IMR-90 (cell line): ENCODE measurements around the gene PSMB2. TPM values are rescaled to one million over a fixed set of nuclear protein-coding genes. Genes with fewer than 3 reads are reported as not detected.

Source experiments
- ATAC-seq: fragments of 200-7000 bp; cut with Tn5 transposase; 2 replicates; pipeline ENCODE4 v1.9.1; 2020; ENCODE audit warnings: low read depth, mild to moderate bottlenecking, moderate library complexity
- BruUV-seq: library from RNA; stranded (reverse); fragments of 400-500 nt; replicated peaks from 2 replicates; lab custom pipeline; 2021; lab: Mats Ljungman, UMichigan
- CTCF ChIA-PET: fragments of 300-600 bp; formaldehyde crosslinking; extraction: SDS; loops from one replicate; lab custom pipeline; 2021; ENCODE audit warnings: antibody characterized with exemption; lab: Yijun Ruan, JAX
- POLR2A ChIA-PET: fragments of 300-600 bp; sonication (Branson Sonifier 250); formaldehyde crosslinking; loops from one replicate; lab custom pipeline; 2022; ENCODE audit warnings: antibody characterized with exemption; ENCODE audit not compliant: unreplicated experiment; lab: Charles Lee
- DNase-seq: peaks from one replicate; pipeline ENCODE4 v3.0.0; 2013
- H2AFZ ChIP-seq: replicated peaks from 2 replicates; pipeline ENCODE3; 2013; ENCODE audit warnings: low read length, mild to moderate bottlenecking; ENCODE audit not compliant: poor library complexity
- H2AK5ac ChIP-seq: 2 replicates; pipeline ENCODE4 v1.6.1; 2013; ENCODE audit warnings: low read depth, low read length, inconsistent platforms
- H2AK9ac ChIP-seq: replicated peaks from 2 replicates; pipeline ENCODE3; 2013; ENCODE audit warnings: mild to moderate bottlenecking, low read depth, low read length, moderate library complexity; ENCODE audit not compliant: poor library complexity
- H2BK120ac ChIP-seq: 2 replicates; pipeline ENCODE4 v1.6.1; 2013; ENCODE audit warnings: low read depth, low read length, inconsistent platforms
- H2BK15ac ChIP-seq: 3 replicates; pipeline ENCODE4 v1.6.1; 2013; ENCODE audit warnings: low read depth, low read length, inconsistent platforms
- H2BK20ac ChIP-seq: 2 replicates; pipeline ENCODE4 v1.6.1; 2013; ENCODE audit warnings: low read depth, mild to moderate bottlenecking, inconsistent platforms, low read length, moderate library complexity
- H2BK5ac ChIP-seq: 2 replicates; pipeline ENCODE4 v1.6.1; 2013; ENCODE audit warnings: mild to moderate bottlenecking, low read depth, low read length, inconsistent platforms; ENCODE audit not compliant: poor library complexity, severe bottlenecking
- H3K14ac ChIP-seq: replicated peaks from 2 replicates; pipeline ENCODE4 v1.6.1; 2013; ENCODE audit warnings: low read depth, low read length, inconsistent platforms
- H3K18ac ChIP-seq: 2 replicates; pipeline ENCODE4 v1.6.1; 2013; ENCODE audit warnings: low read depth, low read length, control low read depth
- H3K23ac ChIP-seq: 2 replicates; pipeline ENCODE4 v1.6.1; 2013; ENCODE audit warnings: low read depth, low read length, inconsistent platforms
- H3K27ac ChIP-seq: 2 replicates; pipeline ENCODE4 v1.5.1; 2013; ENCODE audit warnings: mild to moderate bottlenecking, control low read depth, low read length; ENCODE audit not compliant: insufficient read depth
- H3K27me3 ChIP-seq: 2 replicates; pipeline ENCODE4 v1.6.1; 2013; ENCODE audit warnings: low read length; ENCODE audit not compliant: control insufficient read depth, insufficient read depth
- H3K36me3 ChIP-seq: 2 replicates; pipeline ENCODE4 v1.6.1; 2013; ENCODE audit warnings: low read length, mixed read lengths; ENCODE audit not compliant: control insufficient read depth, insufficient read depth
- H3K4ac ChIP-seq: 2 replicates; pipeline ENCODE4 v1.6.1; 2013; ENCODE audit warnings: low read depth, low read length, inconsistent platforms
- H3K4me1 ChIP-seq: 2 replicates; pipeline ENCODE4 v1.6.1; 2013; ENCODE audit warnings: low read length, mixed read lengths; ENCODE audit not compliant: control insufficient read depth, insufficient read depth
- H3K4me2 ChIP-seq: 2 replicates; pipeline ENCODE4 v1.6.1; 2013; ENCODE audit warnings: low read depth, mild to moderate bottlenecking, control low read depth, low read length, moderate library complexity
- H3K4me3 ChIP-seq: 2 replicates; pipeline ENCODE4 v1.5.1; 2013; ENCODE audit warnings: low read depth, mild to moderate bottlenecking, control low read depth, low read length, moderate library complexity; ENCODE audit not compliant: insufficient read depth
- H3K56ac ChIP-seq: 2 replicates; pipeline ENCODE4 v1.6.1; 2013; ENCODE audit warnings: low read length, inconsistent platforms; ENCODE audit not compliant: insufficient read depth; ENCODE audit errors: extremely low read depth
- H3K79me1 ChIP-seq, 2 experiments: 2 replicates each; pipeline ENCODE4 v1.6.1; 2013; ENCODE audit warnings: low read length in 2 of 2, inconsistent platforms in 1 of 2, low read depth in 1 of 2
- H3K9ac ChIP-seq: 2 replicates; pipeline ENCODE4 v1.6.1; 2013; ENCODE audit warnings: low read depth, low read length, control low read depth
- H3K9me1 ChIP-seq: 2 replicates; pipeline ENCODE4 v1.6.1; 2013; ENCODE audit warnings: low read length, inconsistent platforms; ENCODE audit not compliant: insufficient read depth
- H3K9me3 ChIP-seq: 2 replicates; pipeline ENCODE4 v1.6.1; 2013; ENCODE audit warnings: low read length; ENCODE audit not compliant: control insufficient read depth, insufficient read depth
- H4K20me1 ChIP-seq: 2 replicates; pipeline ENCODE4 v1.6.1; 2013; ENCODE audit warnings: low read length, inconsistent platforms; ENCODE audit not compliant: insufficient read depth
- H4K5ac ChIP-seq: 2 replicates; pipeline ENCODE4 v1.6.1; 2013; ENCODE audit warnings: mild to moderate bottlenecking, low read depth, low read length, control low read depth
- H4K8ac ChIP-seq, 2 experiments: 2 replicates each; pipeline ENCODE4 v1.6.1; 2013; ENCODE audit warnings: low read depth in 2 of 2, low read length in 2 of 2, control low read depth in 1 of 2, inconsistent platforms in 1 of 2
- H4K91ac ChIP-seq: 2 replicates; pipeline ENCODE4 v1.6.1; 2013; ENCODE audit warnings: low read depth, low read length, inconsistent platforms; ENCODE audit not compliant: insufficient read depth
- CEBPB ChIP-seq: IDR thresholded peaks from 2 replicates; pipeline ENCODE4 v1.6.1; 2012; ENCODE audit warnings: low read depth, low read length, improper control_type of control experiment
- CHD1 ChIP-seq: IDR thresholded peaks from 2 replicates; pipeline ENCODE4 v1.6.1; 2012; ENCODE audit warnings: low read depth, low read length, improper control_type of control experiment
- FOS ChIP-seq: fragments of 150-350 bp; IDR thresholded peaks from 2 replicates; pipeline ENCODE4 v1.6.1; 2016; ENCODE audit warnings: low read depth, low read length
- MAFK ChIP-seq: IDR thresholded peaks from 2 replicates; pipeline ENCODE4 v1.6.1; 2012; ENCODE audit warnings: low read depth, low read length, improper control_type of control experiment
- MAZ ChIP-seq: IDR thresholded peaks from 2 replicates; pipeline ENCODE4 v1.6.1; 2012; ENCODE audit warnings: low read depth, mild to moderate bottlenecking, low read length, improper control_type of control experiment, moderate library complexity, borderline replicate concordance
- MXI1 ChIP-seq: IDR thresholded peaks from 2 replicates; pipeline ENCODE4 v1.6.1; 2012; ENCODE audit warnings: low read depth, mild to moderate bottlenecking, low read length, moderate library complexity, borderline replicate concordance
- NFE2L2 ChIP-seq: fragments of 150-350 bp; IDR thresholded peaks from 2 replicates; pipeline ENCODE4 v1.6.1; 2016; ENCODE audit warnings: low read depth, mild to moderate bottlenecking, low read length
- RAD21 ChIP-seq: IDR thresholded peaks from 2 replicates; pipeline ENCODE4 v1.6.1; 2012; ENCODE audit warnings: low read length, improper control_type of control experiment
- RCOR1 ChIP-seq: IDR thresholded peaks from 2 replicates; pipeline ENCODE4 v1.6.1; 2012; ENCODE audit warnings: mild to moderate bottlenecking, low read length, improper control_type of control experiment; ENCODE audit not compliant: insufficient replicate concordance
- SMC3 ChIP-seq: fragments of 150-350 bp; IDR thresholded peaks from 2 replicates; pipeline ENCODE4 v1.6.1; 2016; ENCODE audit warnings: low read depth, mild to moderate bottlenecking, antibody characterized with exemption, low read length, moderate library complexity
- WGBS, 2 experiments: methylation state at CpG; one replicate each; pipeline versions ENCODE4 v1.1.5 to v1.1.7; 2013; ENCODE audit warnings: missing lambda C conversion rate in 2 of 2; ENCODE audit not compliant: insufficient read length in 1 of 2; ENCODE audit errors: extremely low coverage in 2 of 2; 5-methylcytosine and 5-hydroxymethylcytosine counted together
- dilution Hi-C: fragments of 300-500 bp; cut with HindIII; formaldehyde crosslinking; loops from one replicate; pipeline ENCODE4 v1.14.3; 2018; ENCODE audit warnings: low sequenced_read_pairs; ENCODE audit not compliant: unreplicated experiment
- in situ Hi-C: fragments of 300-500 bp; cut with MboI; formaldehyde crosslinking; loops from 3 replicates; pipeline ENCODE4 v1.14.3; 2019; ENCODE audit warnings: low sequenced_read_pairs, inconsistent platforms, mixed read lengths
- intact Hi-C: fragments of 100-400 bp; cut with micrococcal nuclease; formaldehyde crosslinking; loops from 2 replicates; pipeline ENCODE4 v1.10.0; 2022
- polyA plus RNA-seq, 3 experiments: library from polyadenylated mRNA; depleted of rRNA; stranded (reverse); fragments of >200 nt; gene quantifications; 2 replicates each; pipeline ENCODE4 v1.2.3, GENCODE V29; 2012; ENCODE audit warnings: low replicate concordance in 1 of 3
- total RNA-seq: library from RNA; depleted of rRNA; stranded (reverse); fragments of >200 nt; gene quantifications from 2 replicates; pipeline ENCODE4 v1.2.3, GENCODE V29; 2012
- TF ChIP-seq, protein P1 (sequence below): fragments of 150-350 bp; IDR thresholded peaks from 2 replicates; pipeline ENCODE4 v1.6.1; 2016; ENCODE audit warnings: low read depth, mild to moderate bottlenecking, low read length, moderate library complexity, borderline replicate concordance
- TF ChIP-seq, protein P2 (sequence below): fragments of 150-350 bp; IDR thresholded peaks from 2 replicates; pipeline ENCODE4 v1.6.1; 2017; ENCODE audit warnings: mild to moderate bottlenecking, antibody characterized with exemption, low read length, low read depth
- TF ChIP-seq, protein P3 (sequence below): conservative IDR thresholded peaks from 2 replicates; pipeline ENCODE4 v1.5.1; 2012; ENCODE audit warnings: mild to moderate bottlenecking, low read depth, low read length, improper control_type of control experiment

PSMB2 gene
- total and polyA plus RNA-seq, 2 of the 4 experiments (the other 2 are of a cell fraction): 23.8 to 86.2 TPM

GRCh38 chr1:35560256-35561225 lies 80.8 kb downstream of the PSMB2 start:
- intact Hi-C loops: no loop called here
- TF ChIP-seq MAFK (no peak), MXI1 (no peak), SMC3 (no peak), MAZ (no peak), RCOR1 (no peak), NFE2L2 (no peak), CHD1 (no peak), FOS (no peak), CEBPB (no peak), RAD21 (no peak)
- TF ChIP-seq, protein P1, sequence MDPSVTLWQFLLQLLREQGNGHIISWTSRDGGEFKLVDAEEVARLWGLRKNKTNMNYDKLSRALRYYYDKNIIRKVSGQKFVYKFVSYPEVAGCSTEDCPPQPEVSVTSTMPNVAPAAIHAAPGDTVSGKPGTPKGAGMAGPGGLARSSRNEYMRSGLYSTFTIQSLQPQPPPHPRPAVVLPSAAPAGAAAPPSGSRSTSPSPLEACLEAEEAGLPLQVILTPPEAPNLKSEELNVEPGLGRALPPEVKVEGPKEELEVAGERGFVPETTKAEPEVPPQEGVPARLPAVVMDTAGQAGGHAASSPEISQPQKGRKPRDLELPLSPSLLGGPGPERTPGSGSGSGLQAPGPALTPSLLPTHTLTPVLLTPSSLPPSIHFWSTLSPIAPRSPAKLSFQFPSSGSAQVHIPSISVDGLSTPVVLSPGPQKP: no peak
- TF ChIP-seq, protein P2, sequence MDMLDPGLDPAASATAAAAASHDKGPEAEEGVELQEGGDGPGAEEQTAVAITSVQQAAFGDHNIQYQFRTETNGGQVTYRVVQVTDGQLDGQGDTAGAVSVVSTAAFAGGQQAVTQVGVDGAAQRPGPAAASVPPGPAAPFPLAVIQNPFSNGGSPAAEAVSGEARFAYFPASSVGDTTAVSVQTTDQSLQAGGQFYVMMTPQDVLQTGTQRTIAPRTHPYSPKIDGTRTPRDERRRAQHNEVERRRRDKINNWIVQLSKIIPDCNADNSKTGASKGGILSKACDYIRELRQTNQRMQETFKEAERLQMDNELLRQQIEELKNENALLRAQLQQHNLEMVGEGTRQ: no peak
- TF ChIP-seq, protein P3, sequence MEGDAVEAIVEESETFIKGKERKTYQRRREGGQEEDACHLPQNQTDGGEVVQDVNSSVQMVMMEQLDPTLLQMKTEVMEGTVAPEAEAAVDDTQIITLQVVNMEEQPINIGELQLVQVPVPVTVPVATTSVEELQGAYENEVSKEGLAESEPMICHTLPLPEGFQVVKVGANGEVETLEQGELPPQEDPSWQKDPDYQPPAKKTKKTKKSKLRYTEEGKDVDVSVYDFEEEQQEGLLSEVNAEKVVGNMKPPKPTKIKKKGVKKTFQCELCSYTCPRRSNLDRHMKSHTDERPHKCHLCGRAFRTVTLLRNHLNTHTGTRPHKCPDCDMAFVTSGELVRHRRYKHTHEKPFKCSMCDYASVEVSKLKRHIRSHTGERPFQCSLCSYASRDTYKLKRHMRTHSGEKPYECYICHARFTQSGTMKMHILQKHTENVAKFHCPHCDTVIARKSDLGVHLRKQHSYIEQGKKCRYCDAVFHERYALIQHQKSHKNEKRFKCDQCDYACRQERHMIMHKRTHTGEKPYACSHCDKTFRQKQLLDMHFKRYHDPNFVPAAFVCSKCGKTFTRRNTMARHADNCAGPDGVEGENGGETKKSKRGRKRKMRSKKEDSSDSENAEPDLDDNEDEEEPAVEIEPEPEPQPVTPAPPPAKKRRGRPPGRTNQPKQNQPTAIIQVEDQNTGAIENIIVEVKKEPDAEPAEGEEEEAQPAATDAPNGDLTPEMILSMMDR: no peak

More at GRCh38 chr1:35560256-35561225, 80.8 kb downstream of the PSMB2 start:
- Histone ChIP-seq H3K9ac (no peak overlapping the region), H4K5ac (no peak overlapping the region), H2AK9ac (peak overlapping the region; percentile 33), H3K4ac (no peak overlapping the region), H2BK20ac (no peak overlapping the region), H2AK5ac (no peak overlapping the region), H3K18ac (no peak overlapping the region), H3K4me3 (no peak overlapping the region), H4K8ac (no peak overlapping the region), H3K4me1 (peaks cover 7% of the 10 kb centered on the region), H4K91ac (no peak overlapping the region), H3K56ac (no peak overlapping the region), H4K20me1 (peaks cover 48% of the 10 kb centered on the region), H2BK120ac (no peak overlapping the region), H3K23ac (no peak overlapping the region), H2BK15ac (no peak overlapping the region), H3K4me2 (no peak overlapping the region), H2AFZ (no peak overlapping the region), H3K9me3 (no peaks in the 10 kb centered on the region), H3K27ac (no peak overlapping the region), H2BK5ac (no peak overlapping the region), H3K27me3 (no peaks in the 10 kb centered on the region), H3K36me3 (peaks cover 34% of the 10 kb centered on the region), H3K14ac (no peak overlapping the region), H3K9me1 (peaks cover under 1% of the 10 kb centered on the region), H3K79me1 (peaks cover 12 to 51% of the 10 kb centered on the region in 2 experiments)
- POLR2A ChIA-PET: no interaction called here
- WGBS, 2 experiments: 62% methylated on average over 25 of the region's 44 CpGs; no CpG with 5 or more reads in 1 of the 2 experiments
- ATAC-seq (no peak), DNase-seq (no peak)
- CTCF ChIA-PET: interaction anchor here (1.3 kb wide), 1 partner anchor 110 kb away, joined by 4 read pairs; no protein-coding TSS in a partner anchor
- no TSS peak for BruUV-seq
- dilution Hi-C loops: no loop called here
- in situ Hi-C loops: loop anchor here (5.0 to 10.0 kb wide), 2 partner anchors 108 to 366 kb away; partner anchors contain the start of gene SFPQ
